IMR-90 (cell line): Measurements from ENCODE around the gene UBA5. TPM values are rescaled to one million over a fixed set of nuclear protein-coding genes. Genes with fewer than 3 reads are reported as not detected.

ENCODE experiments used
- ATAC-seq: fragments of 200-7000 bp; cut with Tn5 transposase; 2 replicates; pipeline ENCODE4 v1.9.1; 2020; ENCODE audit warnings: low read depth, mild to moderate bottlenecking, moderate library complexity
- BruUV-seq: library from RNA; stranded (reverse); fragments of 400-500 nt; replicated peaks from 2 replicates; lab custom pipeline; 2021; lab: Mats Ljungman, UMichigan
- CTCF ChIA-PET: fragments of 300-600 bp; formaldehyde crosslinking; extraction: SDS; loops from one replicate; lab custom pipeline; 2021; ENCODE audit warnings: antibody characterized with exemption; lab: Yijun Ruan, JAX
- POLR2A ChIA-PET: fragments of 300-600 bp; sonication (Branson Sonifier 250); formaldehyde crosslinking; loops from one replicate; lab custom pipeline; 2022; ENCODE audit warnings: antibody characterized with exemption; ENCODE audit not compliant: unreplicated experiment; lab: Charles Lee
- DNase-seq: peaks from one replicate; pipeline ENCODE4 v3.0.0; 2013
- H2AFZ ChIP-seq: replicated peaks from 2 replicates; pipeline ENCODE3; 2013; ENCODE audit warnings: low read length, mild to moderate bottlenecking; ENCODE audit not compliant: poor library complexity
- H2AK5ac ChIP-seq: 2 replicates; pipeline ENCODE4 v1.6.1; 2013; ENCODE audit warnings: low read depth, low read length, inconsistent platforms
- H2AK9ac ChIP-seq: replicated peaks from 2 replicates; pipeline ENCODE3; 2013; ENCODE audit warnings: mild to moderate bottlenecking, low read depth, low read length, moderate library complexity; ENCODE audit not compliant: poor library complexity
- H2BK120ac ChIP-seq: 2 replicates; pipeline ENCODE4 v1.6.1; 2013; ENCODE audit warnings: low read depth, low read length, inconsistent platforms
- H2BK15ac ChIP-seq: 3 replicates; pipeline ENCODE4 v1.6.1; 2013; ENCODE audit warnings: low read depth, low read length, inconsistent platforms
- H2BK20ac ChIP-seq: 2 replicates; pipeline ENCODE4 v1.6.1; 2013; ENCODE audit warnings: low read depth, mild to moderate bottlenecking, inconsistent platforms, low read length, moderate library complexity
- H2BK5ac ChIP-seq: 2 replicates; pipeline ENCODE4 v1.6.1; 2013; ENCODE audit warnings: mild to moderate bottlenecking, low read depth, low read length, inconsistent platforms; ENCODE audit not compliant: poor library complexity, severe bottlenecking
- H3K14ac ChIP-seq: replicated peaks from 2 replicates; pipeline ENCODE4 v1.6.1; 2013; ENCODE audit warnings: low read depth, low read length, inconsistent platforms
- H3K18ac ChIP-seq: 2 replicates; pipeline ENCODE4 v1.6.1; 2013; ENCODE audit warnings: low read depth, low read length, control low read depth
- H3K23ac ChIP-seq: 2 replicates; pipeline ENCODE4 v1.6.1; 2013; ENCODE audit warnings: low read depth, low read length, inconsistent platforms
- H3K27ac ChIP-seq: 2 replicates; pipeline ENCODE4 v1.5.1; 2013; ENCODE audit warnings: mild to moderate bottlenecking, control low read depth, low read length; ENCODE audit not compliant: insufficient read depth
- H3K27me3 ChIP-seq: 2 replicates; pipeline ENCODE4 v1.6.1; 2013; ENCODE audit warnings: low read length; ENCODE audit not compliant: control insufficient read depth, insufficient read depth
- H3K36me3 ChIP-seq: 2 replicates; pipeline ENCODE4 v1.6.1; 2013; ENCODE audit warnings: low read length, mixed read lengths; ENCODE audit not compliant: control insufficient read depth, insufficient read depth
- H3K4ac ChIP-seq: 2 replicates; pipeline ENCODE4 v1.6.1; 2013; ENCODE audit warnings: low read depth, low read length, inconsistent platforms
- H3K4me1 ChIP-seq: 2 replicates; pipeline ENCODE4 v1.6.1; 2013; ENCODE audit warnings: low read length, mixed read lengths; ENCODE audit not compliant: control insufficient read depth, insufficient read depth
- H3K4me2 ChIP-seq: 2 replicates; pipeline ENCODE4 v1.6.1; 2013; ENCODE audit warnings: low read depth, mild to moderate bottlenecking, control low read depth, low read length, moderate library complexity
- H3K4me3 ChIP-seq: 2 replicates; pipeline ENCODE4 v1.5.1; 2013; ENCODE audit warnings: low read depth, mild to moderate bottlenecking, control low read depth, low read length, moderate library complexity; ENCODE audit not compliant: insufficient read depth
- H3K56ac ChIP-seq: 2 replicates; pipeline ENCODE4 v1.6.1; 2013; ENCODE audit warnings: low read length, inconsistent platforms; ENCODE audit not compliant: insufficient read depth; ENCODE audit errors: extremely low read depth
- H3K79me1 ChIP-seq, 2 experiments: 2 replicates each; pipeline ENCODE4 v1.6.1; 2013; ENCODE audit warnings: low read length in 2 of 2, inconsistent platforms in 1 of 2, low read depth in 1 of 2
- H3K9ac ChIP-seq: 2 replicates; pipeline ENCODE4 v1.6.1; 2013; ENCODE audit warnings: low read depth, low read length, control low read depth
- H3K9me1 ChIP-seq: 2 replicates; pipeline ENCODE4 v1.6.1; 2013; ENCODE audit warnings: low read length, inconsistent platforms; ENCODE audit not compliant: insufficient read depth
- H3K9me3 ChIP-seq: 2 replicates; pipeline ENCODE4 v1.6.1; 2013; ENCODE audit warnings: low read length; ENCODE audit not compliant: control insufficient read depth, insufficient read depth
- H4K20me1 ChIP-seq: 2 replicates; pipeline ENCODE4 v1.6.1; 2013; ENCODE audit warnings: low read length, inconsistent platforms; ENCODE audit not compliant: insufficient read depth
- H4K5ac ChIP-seq: 2 replicates; pipeline ENCODE4 v1.6.1; 2013; ENCODE audit warnings: mild to moderate bottlenecking, low read depth, low read length, control low read depth
- H4K8ac ChIP-seq, 2 experiments: 2 replicates each; pipeline ENCODE4 v1.6.1; 2013; ENCODE audit warnings: low read depth in 2 of 2, low read length in 2 of 2, control low read depth in 1 of 2, inconsistent platforms in 1 of 2
- H4K91ac ChIP-seq: 2 replicates; pipeline ENCODE4 v1.6.1; 2013; ENCODE audit warnings: low read depth, low read length, inconsistent platforms; ENCODE audit not compliant: insufficient read depth
- BHLHE40 ChIP-seq: fragments of 150-350 bp; IDR thresholded peaks from 2 replicates; pipeline ENCODE4 v1.6.1; 2016; ENCODE audit warnings: mild to moderate bottlenecking, low read depth, low read length
- MAFK ChIP-seq: IDR thresholded peaks from 2 replicates; pipeline ENCODE4 v1.6.1; 2012; ENCODE audit warnings: low read depth, low read length, improper control_type of control experiment
- MXI1 ChIP-seq: IDR thresholded peaks from 2 replicates; pipeline ENCODE4 v1.6.1; 2012; ENCODE audit warnings: low read depth, mild to moderate bottlenecking, low read length, moderate library complexity, borderline replicate concordance
- RCOR1 ChIP-seq: IDR thresholded peaks from 2 replicates; pipeline ENCODE4 v1.6.1; 2012; ENCODE audit warnings: mild to moderate bottlenecking, low read length, improper control_type of control experiment; ENCODE audit not compliant: insufficient replicate concordance
- RFX5 ChIP-seq: IDR thresholded peaks from 2 replicates; pipeline ENCODE4 v1.8.0; 2012; ENCODE audit warnings: low read depth, mild to moderate bottlenecking, low read length, moderate library complexity
- dilution Hi-C: fragments of 300-500 bp; cut with HindIII; formaldehyde crosslinking; loops from one replicate; pipeline ENCODE4 v1.14.3; 2018; ENCODE audit warnings: low sequenced_read_pairs; ENCODE audit not compliant: unreplicated experiment
- in situ Hi-C: fragments of 300-500 bp; cut with MboI; formaldehyde crosslinking; loops from 3 replicates; pipeline ENCODE4 v1.14.3; 2019; ENCODE audit warnings: low sequenced_read_pairs, inconsistent platforms, mixed read lengths
- intact Hi-C: fragments of 100-400 bp; cut with micrococcal nuclease; formaldehyde crosslinking; loops from 2 replicates; pipeline ENCODE4 v1.10.0; 2022
- polyA plus RNA-seq, 3 experiments: library from polyadenylated mRNA; depleted of rRNA; stranded (reverse); fragments of >200 nt; gene quantifications; 2 replicates each; pipeline ENCODE4 v1.2.3, GENCODE V29; 2012; ENCODE audit warnings: low replicate concordance in 1 of 3
- total RNA-seq: library from RNA; depleted of rRNA; stranded (reverse); fragments of >200 nt; gene quantifications from 2 replicates; pipeline ENCODE4 v1.2.3, GENCODE V29; 2012
- TF ChIP-seq, protein P1 (sequence below): fragments of 150-350 bp; IDR thresholded peaks from 2 replicates; pipeline ENCODE4 v1.6.1; 2017; ENCODE audit warnings: mild to moderate bottlenecking, antibody characterized with exemption, low read length, low read depth

UBA5 gene
- total and polyA plus RNA-seq, 2 of the 4 experiments (the other 2 are of a cell fraction) = 20.3 to 30.4 TPM

DNA sequence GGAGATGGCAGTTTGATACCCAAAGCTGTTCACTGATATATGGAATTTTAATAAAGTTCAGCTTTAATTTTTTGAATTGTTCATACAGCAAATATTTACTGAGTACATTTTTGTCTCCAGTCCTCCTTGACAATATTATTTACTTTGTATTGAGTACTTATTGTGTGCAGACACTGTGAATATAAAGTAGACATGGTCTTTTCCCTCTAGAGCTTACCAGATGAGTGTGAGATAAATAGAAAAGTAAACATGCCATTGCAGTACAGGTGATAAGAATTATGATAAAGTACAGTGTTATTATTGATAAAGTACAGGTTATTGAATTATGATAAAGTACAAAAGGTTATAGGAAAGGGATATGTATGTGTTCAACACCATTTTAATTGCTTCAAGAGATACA lies 2.1 kb downstream of the UBA5 start:
- DNase-seq = no peak
- H3K79me1 ChIP-seq = peaks cover 13 to 43% of the 10 kb centered on the region in 2 experiments
- H3K4me3 ChIP-seq = no peak overlapping the region
- POLR2A ChIA-PET = no interaction called here
- H3K4me1 ChIP-seq = no peaks in the 10 kb centered on the region
- no peaks in the 10 kb centered on the region; the same call in 1 of the 2 replicates for H3K36me3 ChIP-seq
- no peak overlapping the region for H4K8ac ChIP-seq
- no peak overlapping the region for H2AK5ac ChIP-seq
- dilution Hi-C loops (no loop called here), in situ Hi-C loops (no loop called here), intact Hi-C loops (no loop called here)
- H2BK5ac ChIP-seq = no peak overlapping the region
- H2AK9ac ChIP-seq = no peak overlapping the region
- 0 out of 2 replicates have a peak, but pooled peaks cover 5% of the 10 kb centered on the region for H3K9me1 ChIP-seq
- H3K23ac ChIP-seq = no peak overlapping the region
- no peak overlapping the region for H3K4me2 ChIP-seq
- H2BK15ac ChIP-seq = no peak overlapping the region
- ATAC-seq = no peak
- no peaks in the 10 kb centered on the region; the same call in 1 of the 2 replicates for H4K20me1 ChIP-seq
- H3K18ac ChIP-seq = no peak overlapping the region
- no TSS peak for BruUV-seq
- H3K9ac ChIP-seq = no peak overlapping the region
- H3K27ac ChIP-seq = no peak overlapping the region
- H2AFZ ChIP-seq = no peak overlapping the region
- H2BK120ac ChIP-seq = no peak overlapping the region
- no peak overlapping the region for H3K4ac ChIP-seq
- no peak overlapping the region for H4K91ac ChIP-seq
- H2BK20ac ChIP-seq = no peak overlapping the region
- H3K14ac ChIP-seq = no peak overlapping the region
- H4K5ac ChIP-seq = no peak overlapping the region
- TF ChIP-seq, protein P1, sequence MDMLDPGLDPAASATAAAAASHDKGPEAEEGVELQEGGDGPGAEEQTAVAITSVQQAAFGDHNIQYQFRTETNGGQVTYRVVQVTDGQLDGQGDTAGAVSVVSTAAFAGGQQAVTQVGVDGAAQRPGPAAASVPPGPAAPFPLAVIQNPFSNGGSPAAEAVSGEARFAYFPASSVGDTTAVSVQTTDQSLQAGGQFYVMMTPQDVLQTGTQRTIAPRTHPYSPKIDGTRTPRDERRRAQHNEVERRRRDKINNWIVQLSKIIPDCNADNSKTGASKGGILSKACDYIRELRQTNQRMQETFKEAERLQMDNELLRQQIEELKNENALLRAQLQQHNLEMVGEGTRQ = no peak
- TF ChIP-seq RFX5 = no peak
- TF ChIP-seq BHLHE40 = no peak
- TF ChIP-seq MAFK = no peak
- TF ChIP-seq MXI1 = no peak
- TF ChIP-seq RCOR1 = no peak
- CTCF ChIA-PET = interaction anchor here (0.6 kb wide), 1 partner anchor 130 kb away, joined by 5 read pairs; no protein-coding TSS in a partner anchor
- H3K9me3 ChIP-seq = no peaks in the 10 kb centered on the region
- H3K27me3 ChIP-seq = no peaks in the 10 kb centered on the region
- no peak overlapping the region for H3K56ac ChIP-seq
